GM19035 (cell line): ENCODE measurements around the gene APIP.
"Not testable (repeated sequence)": the region's sequence is repeated elsewhere in the genome, so short reads cannot be mapped to it uniquely, and the experiment has no call there.

Experiments
- ATAC-seq: cut with Tn5 transposase; IDR thresholded peaks from one replicate; pipeline ENCODE4 v1.9.1; 2021; ENCODE audit not compliant: unreplicated experiment

Gene APIP

DNA sequence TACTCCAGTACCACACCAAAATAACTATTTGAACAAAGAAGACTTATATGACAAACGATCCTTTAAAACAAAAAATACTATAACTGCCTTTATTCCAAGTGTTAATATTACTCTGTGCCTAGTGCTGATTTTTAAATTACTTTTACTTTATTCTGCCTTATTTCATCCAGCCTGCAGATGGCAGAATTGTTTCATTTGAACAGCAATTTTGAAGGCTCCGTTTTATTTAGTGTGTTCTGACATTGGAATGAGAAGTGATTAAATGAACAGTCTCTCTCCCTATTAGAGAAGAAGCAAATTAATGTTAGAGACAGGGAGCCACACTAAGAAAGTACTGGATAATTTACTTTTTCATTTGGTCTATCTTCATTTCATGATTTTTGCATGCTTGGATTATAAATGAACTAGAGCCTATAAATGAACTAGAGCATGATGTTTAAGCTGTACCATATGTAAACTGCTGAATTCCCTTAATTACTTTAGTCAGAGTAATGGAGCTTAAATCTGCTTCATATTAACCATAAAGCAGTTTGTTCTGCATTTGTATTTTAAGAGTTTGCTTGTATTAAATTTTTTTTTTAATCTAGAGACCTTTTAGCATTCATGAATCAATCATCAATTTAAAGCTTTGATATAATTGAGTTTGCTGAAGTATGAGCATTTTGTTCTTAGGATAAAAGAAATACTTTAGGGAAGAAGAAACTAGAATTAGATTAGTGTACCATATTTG is 10.1 kb upstream of the APIP start:
- no peak for ATAC-seq

DNA sequence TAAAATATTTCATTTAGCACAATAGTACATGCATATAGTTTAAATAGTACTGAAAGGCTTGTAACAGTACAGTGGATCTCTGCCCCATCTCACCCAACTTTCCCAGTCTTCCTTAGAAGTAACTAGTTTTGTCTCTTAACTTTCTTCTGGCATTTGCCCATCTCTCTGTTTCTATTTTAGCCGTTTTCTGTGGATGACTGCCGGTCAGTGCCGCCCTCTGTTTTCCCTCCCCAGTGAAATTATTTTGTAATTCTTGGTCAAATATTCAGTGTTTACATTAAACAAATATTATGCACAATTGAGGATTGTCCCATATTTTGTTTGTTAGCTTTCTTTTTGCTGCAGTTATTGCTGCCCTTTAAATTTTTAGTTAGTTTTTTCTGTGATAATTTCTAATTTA is 8.5 kb upstream of the APIP start:
- no peak for ATAC-seq

DNA sequence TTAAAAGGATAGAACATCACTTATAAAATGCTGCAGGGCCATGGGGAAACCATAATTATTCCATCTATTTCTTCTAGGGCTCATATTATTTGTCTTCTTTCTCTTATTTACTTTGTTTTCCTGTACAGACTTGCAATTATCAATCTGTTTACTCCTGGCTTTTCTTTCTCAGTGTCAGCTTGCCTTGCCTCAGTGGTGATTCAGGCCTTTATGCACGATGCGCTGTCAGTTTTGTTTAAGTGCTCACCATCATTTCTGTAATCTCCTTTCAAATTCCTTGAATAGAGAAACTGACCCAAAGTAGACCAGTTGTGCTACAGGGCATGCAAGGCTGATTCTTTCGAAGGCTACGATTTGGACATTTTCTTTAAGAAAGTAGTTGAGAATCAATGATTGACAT is 5.0 kb upstream of the APIP start:
- no peak for ATAC-seq

DNA sequence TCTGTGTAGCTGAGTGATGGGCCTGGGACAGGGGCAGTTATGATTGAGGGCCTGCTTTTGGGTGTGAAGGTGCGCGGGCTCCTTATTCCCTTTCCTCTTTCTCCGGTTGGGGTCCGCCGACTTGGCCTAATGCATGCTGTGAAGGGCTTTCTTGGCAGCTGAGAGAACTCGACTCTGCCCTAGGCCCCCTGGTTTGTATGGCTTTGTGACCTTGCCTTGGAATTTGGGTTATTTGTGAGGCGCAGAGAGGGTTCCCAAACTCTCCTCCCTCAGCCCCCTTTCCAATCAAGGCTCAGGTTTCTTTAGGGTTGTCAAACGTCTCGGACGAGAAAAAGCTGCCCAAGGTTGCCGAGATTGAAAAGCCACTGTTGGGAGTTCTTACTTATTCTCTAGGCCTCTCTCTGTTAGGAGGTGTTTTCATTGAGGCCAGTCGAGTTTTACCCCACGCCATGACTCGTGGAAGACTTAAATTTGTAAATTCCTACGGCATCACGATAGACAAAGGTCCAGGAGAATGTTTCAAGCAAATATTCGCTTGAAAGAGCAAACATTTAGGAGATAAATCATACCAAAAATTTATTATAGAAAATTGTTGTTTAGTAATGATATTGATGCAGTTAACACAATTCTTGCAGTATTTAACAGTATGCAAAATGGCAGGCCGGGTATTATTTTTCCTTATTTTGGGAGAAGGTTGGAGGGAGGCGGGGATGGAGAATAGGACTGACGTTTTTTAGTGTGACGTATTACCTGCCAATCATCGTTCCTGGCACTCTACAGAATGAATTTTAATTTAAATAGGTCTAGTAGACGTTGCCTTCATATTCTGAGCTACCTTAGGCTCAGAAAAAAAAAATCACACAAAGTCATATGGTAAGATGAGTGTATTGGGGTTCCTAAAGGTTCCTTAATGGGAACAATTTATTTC is 928 bp upstream of the APIP start:
- peak; percentile 29 for ATAC-seq

DNA sequence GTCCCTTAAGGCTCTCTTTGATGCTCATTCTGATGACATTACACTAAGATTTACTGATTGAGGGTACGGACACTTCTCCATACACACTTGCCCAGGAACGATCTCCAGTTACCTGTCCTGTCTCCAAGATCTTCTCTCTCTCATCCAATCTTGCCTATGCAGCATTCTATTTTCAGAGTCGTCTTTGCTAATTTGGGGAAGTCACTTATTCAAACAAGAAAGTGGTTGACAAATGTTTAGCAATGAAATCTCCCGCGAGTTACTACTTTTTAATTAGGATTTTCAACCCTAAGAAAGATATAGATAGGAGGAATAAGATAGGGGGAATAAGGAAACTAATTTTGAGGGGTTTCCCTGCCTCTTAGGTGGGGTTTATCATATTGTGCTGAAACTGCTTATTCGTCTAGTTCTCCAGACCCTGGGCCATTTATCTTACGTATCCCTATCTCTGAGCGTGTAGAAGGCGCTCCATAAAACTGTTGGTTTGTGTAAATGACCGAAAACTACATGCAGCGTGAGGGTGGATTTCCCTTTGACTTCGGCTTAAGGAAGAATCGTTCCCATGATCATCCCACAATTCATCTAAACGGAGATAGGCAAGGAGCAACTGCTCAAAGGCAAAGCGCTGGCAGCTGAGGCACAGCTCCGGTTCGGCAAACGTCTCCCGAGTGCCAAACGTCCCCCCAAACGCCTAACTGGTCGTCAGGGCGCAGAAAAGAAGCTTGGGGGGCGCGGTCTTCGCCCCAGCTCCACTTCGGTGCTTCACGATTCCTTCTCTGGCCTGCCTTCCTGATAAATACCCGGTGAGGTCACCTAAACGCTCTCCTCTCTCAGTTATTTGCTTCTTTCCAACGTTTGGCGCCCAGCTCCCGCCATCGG is 804 bp downstream of the APIP start:
- ATAC-seq = peak; percentile 8

DNA sequence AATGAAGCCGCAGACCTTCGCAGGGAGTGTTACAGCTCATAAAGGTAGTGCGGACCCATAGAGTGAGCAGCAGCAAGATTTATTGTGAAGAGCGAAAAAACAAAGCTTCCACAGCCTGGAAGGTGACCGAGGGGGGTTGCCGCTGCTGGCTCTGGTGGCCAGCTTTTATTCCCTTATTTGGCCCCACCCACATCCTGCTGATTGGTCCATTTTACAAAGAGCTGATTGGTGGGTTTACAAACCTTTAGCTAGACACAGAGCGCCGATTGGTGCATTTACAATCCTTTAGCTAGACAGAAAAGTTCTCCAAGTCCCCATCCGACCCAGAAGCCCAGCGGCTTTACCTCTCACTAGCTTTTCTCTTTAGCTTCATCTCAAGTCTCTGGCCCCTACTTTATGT is 2.6 kb downstream of the APIP start:
- ATAC-seq = not testable (repeated sequence)

- no peak for ATAC-seq
Measured at GRCh38 chr11:34911676-34912075, 4.5 kb downstream of the APIP start.

GRCh38 chr11:34910817-34911216 is 5.4 kb downstream of the APIP start:
- ATAC-seq = no peak

- ATAC-seq = no peak
Measured at GRCh38 chr11:34909955-34910354, 6.2 kb downstream of the APIP start.

DNA sequence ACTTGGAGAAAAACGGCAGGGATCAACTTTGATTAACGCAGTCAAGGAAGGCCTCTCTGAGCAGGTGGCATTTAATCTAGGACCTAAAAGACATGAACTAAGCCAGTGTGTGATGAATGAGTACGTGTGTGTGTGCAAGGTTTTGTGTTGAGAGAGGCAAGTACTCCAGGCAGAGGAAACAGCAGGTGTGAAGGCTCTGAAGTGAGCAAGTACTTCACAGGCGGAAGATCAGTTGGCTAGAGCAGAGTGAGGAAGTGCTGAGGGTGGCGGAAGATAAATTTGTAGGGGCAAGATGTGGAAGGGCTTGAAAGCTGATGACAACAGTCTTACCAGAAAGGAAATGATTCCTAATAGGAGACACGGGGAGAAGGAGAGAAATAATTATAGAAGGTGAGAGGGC is 6.8 kb downstream of the APIP start:
- no peak for ATAC-seq

- no peak for ATAC-seq
Measured at GRCh38 chr11:34907934-34908593, 8.1 kb downstream of the APIP start.

GRCh38 chr11:34905666-34906065 is 10.5 kb downstream of the APIP start:
- ATAC-seq = no peak

DNA sequence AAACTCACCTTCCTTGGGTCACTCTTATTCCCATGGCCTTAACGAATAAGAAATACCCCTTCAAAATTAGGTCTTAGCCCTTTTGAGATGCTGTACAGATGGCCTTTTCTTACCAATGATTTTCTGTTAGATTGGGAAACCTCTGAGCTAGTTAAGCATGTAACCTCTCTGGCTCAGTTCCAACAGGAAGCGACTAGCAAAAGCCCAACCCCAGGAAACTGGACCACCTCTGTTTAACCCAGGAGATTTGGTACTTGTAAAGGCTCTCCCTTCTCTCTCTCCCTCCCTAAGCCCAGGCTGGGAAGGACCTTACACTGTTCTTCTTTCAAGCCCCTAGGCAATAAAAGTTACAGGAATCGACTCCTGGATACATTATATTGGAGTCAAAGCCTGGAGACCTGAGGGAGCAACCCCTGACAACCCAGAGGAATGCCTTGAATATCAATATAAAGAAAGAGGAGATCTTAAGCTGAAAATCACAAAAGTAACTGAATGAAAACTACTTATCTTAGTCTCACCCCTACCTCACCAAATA is 11.7 kb downstream of the APIP start:
- no peak for ATAC-seq

DNA sequence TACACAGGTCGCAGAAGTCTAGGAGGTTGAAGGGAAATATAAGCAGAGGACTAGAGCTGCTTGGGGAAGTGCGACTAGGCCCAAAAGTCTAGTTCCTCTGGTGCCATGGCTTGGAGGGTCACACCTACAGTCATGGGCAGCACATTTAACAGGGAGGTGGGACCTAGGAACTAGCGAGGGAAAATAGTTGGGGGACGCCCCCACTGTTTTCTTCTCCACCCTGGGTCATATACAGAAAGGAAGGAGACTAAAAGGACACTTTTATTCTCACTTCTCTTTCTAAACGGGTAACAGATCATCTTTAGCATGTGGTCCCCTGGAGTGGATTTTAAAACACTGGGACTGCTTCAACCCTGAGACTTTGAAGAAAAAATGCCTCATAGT is 16.6 kb downstream of the APIP start:
- no peak for ATAC-seq

- no peak for ATAC-seq
Measured at GRCh38 chr11:34898474-34898873, 17.7 kb downstream of the APIP start.

GRCh38 chr11:34897171-34897870 is 18.9 kb downstream of the APIP start:
- ATAC-seq = no peak

DNA sequence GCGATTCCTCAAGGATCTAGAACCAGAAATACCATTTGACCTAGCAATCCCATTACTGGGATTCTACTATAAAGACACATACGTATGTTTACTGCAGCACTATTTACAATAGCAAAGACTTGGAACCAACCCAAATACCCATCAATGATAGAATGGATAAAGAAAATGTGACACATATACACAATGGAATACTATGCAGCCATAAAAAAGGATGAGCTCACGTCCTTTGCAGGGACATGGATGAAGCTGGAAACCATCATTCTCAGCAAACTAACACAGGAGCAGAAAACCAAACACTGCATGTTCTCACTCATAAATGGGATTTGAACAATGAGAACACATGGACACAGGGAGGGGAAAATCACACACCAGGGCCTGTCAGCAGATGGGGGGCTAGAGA is 20.0 kb downstream of the APIP start:
- ATAC-seq = not testable (repeated sequence)

DNA sequence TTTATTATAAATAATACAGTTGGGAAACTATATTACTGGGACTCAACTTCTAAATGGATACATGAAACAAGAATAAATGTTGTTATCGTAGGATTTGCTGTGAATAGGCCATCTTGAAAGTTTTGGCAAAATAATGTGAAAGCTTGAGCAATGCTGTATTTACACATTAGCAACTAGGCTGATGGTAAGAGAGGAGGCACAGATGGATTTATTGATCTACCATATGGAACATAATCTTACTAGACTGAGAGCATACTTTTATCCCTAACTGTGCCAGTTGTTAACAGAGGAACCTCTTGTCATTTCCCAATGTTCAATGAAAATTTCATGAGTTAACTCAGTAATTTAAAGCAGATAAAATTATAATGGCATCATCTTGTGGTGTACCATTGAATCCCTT is 22.8 kb downstream of the APIP start:
- no peak for ATAC-seq

DNA sequence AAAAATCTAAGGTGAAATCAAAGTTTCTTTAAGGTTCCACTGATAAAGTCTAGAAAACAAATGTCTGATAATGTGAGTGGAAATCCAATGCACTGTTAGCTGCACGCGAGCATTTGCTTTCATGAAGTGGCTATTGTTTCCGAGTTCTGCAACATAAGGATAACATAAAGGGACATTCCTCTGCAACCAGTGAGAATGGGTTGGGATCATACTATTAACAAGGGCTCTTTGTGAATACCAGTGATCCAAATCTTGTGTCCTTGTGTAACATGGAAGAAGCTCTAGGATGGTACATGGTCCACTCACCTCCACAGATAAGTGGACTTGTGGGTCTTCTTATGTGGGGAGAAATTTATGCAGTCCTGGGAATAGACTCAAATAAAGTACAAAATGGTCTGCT is 24.6 kb downstream of the APIP start:
- ATAC-seq = no peak

GRCh38 chr11:34890812-34891211 is 25.4 kb downstream of the APIP start:
- ATAC-seq = no peak
